GM19025 (cell line): ENCODE measurements around the gene EMILIN3.
A peak's percentile ranks its signal among the peaks of the same experiment; 100 is the strongest.

ENCODE experiments used
- ATAC-seq: cut with Tn5 transposase; IDR thresholded peaks from one replicate; pipeline ENCODE4 v1.9.1; 2021; ENCODE audit warnings: mild to moderate bottlenecking, low read depth, moderate library complexity; ENCODE audit not compliant: unreplicated experiment

Gene EMILIN3

DNA sequence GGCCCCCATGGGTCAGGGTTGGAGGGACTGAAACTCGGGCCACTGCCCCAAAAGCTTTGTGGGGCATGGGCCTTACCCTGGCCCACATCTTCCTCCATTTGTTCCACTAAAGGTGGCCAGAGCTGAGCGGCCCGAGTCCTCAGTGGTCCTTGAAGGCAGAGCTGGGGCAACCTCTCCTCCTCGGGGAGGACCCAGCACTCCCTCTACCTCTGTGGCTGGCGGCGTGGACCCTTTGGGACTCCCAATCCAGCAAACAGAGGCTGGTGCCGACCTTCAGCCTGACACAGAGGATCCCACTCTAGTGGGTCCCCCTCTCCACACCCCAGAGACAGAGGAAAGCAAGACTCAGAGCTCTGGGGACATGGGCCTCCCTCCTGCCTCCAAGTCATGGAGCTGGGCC is 16.7 kb downstream of the EMILIN3 start:
- ATAC-seq = no peak

DNA sequence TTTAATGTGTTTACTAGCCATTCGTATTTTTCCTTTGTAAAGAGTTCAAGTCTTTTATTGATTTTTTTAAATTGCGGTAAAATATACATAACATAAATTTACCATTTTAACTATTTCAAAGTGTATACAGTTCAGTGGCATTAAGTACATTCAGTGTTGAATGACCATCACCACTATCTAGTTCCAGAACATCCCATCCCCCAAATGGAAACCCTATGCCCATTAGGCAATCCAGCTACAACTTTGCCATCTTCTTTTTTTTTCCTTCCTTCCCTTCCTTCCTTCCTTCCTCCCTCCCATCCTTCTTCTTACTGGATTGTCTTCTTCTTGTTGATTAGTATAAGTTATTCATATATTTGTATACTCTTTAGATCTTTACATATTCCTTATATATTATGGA is 17.4 kb downstream of the EMILIN3 start:
- ATAC-seq = no peak

DNA sequence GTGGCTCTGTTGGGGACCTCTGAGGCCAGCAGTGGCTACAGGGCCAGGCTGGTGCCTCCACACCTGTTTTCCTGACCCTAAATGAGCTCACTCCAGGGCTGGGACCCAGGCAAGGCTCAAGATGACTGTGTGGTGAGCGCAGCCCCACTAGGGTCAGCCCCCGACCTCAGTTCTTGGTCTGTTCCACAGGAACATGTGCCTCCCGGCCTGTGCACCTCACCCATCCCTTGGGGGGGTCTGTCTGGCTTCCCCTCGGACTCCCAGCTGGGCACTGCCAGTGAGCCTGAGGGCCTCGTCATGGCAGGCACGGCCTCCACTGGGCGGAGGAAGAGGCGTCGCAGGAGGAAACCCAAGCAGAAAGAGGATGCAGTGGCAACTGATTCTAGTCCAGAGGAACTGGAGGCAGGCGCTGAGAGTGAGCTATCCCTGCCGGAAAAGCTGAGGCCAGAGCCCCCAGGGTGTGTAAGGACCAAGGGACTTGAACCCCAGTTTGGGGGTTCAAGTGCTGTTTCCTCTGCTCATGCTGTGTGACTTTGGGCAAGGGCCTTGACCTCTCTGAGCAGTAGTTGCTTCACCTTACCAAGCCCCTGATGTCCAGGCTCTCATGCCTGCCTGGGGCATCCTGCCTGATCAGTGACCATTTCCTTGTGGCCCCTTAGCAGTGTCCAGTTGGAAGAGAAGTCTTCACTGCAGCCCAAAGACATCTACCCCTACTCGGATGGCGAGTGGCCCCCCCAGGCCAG is 18.0 kb downstream of the EMILIN3 start:
- no peak for ATAC-seq

DNA sequence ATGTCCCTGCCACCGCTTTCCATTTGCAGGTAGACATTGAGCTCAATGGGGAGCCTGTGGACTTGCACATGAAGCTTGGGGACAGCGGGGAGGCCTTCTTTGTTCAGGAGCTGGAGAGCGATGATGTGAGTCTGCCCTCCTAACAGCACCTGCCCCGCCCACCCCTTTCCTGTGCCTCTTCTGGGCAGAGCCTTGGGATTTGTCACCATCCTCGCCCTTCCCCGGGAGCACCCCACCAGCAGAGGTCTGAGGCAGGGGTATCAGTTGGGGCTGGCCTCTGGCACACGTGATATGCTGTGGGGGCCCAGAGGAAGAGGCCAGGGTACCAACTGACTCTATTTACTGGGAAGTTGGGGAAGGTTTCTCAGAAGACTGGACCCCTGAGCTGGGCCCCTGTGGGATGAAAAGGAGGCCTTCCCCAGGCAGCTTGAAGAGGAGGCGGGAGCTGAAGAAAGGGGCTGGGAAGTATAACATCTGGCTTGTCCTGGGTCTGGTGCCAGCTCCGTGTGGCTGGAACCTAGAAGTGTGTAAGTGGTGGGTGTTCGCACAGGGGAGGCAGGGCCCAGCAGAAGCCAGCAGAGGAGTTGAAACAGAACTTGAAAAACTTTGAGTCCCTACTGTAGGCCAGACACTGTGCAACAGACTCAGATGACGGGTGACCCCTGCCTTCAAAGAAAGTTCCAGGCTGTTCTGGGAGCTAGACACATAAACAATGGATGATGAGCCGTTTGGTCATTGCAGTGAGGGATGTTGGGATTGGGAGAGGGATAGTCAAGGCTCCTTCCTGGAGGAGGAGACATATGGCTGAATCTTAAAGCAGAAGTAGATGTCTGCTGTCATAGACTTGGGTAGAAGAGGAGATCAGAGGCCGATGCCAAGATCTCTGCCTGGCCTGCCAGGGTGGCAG is 18.8 kb downstream of the EMILIN3 start:
- no peak for ATAC-seq

DNA sequence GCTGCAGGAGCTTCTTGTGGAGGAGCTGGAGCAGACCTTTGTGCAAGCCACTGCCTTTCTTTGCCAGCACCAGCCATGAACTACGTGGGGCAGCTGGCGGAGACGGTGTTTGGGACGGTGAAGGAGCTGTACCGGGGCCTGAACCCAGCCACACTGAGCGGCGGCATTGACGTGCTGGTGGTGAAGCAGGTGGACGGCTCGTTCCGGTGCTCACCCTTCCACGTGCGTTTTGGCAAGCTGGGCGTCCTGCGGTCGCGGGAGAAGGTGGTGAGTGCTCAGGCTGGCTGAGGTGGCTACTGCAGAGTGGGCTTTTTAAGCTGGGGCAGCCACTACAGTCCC is 20.9 kb downstream of the EMILIN3 start:
- no peak for ATAC-seq

DNA sequence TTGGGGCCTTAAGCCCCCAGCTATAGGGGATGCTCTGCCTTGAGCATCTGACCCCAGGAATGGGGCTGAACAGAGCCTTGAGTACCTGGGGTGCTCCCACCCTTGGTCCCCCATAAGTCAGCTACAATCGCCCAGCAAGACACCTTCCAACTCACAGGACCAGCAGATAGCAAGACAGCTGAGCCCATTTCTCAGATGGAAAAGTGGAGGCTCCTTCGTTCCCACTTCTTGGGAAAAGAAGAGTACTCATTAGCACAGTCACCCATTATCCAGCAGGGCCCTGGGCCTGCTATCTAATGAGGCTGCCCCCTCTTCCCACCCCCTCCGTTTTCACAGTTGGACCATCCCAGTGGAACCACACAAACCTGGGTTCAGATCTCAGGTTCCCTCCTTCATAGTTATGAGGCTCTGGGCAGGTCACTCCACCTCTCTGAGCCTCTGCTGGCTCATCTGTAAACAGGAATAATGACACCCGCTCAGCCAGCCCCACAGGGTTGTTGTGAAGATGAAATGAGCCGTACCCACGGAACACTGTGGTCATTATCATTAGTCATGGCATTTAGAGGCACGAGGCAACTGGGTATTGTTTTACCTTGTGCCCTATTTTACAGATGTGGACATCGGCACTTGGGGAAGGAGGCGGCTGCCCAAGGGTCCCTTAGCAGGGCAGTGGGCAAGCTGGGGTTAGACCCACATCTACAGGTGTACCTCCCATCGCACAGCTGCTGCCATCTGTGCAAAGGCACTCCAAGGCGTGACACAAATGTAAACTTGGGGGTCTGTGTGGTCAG is 21.5 kb downstream of the EMILIN3 start:
- ATAC-seq = no peak

DNA sequence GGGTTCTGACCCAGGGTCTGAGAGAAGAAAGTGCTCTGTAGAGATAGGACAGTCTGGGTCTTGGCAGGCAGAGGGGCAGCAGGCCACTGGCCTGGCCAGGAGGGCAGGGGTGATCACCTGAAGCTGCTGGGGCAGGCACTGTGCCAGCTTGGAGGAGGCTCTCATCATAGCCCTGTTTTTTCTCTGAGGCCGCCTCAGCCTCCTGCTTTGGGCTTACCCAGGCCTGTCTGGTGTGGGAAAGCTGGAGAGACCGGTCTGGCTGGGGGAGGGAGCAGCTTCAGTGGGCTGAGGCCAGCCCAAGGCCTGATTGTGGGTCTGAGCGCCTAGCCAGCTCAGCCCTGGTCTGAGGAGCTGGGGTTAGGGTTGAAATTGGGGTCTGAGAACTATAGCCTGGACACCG is 22.1 kb downstream of the EMILIN3 start:
- ATAC-seq = no peak

DNA sequence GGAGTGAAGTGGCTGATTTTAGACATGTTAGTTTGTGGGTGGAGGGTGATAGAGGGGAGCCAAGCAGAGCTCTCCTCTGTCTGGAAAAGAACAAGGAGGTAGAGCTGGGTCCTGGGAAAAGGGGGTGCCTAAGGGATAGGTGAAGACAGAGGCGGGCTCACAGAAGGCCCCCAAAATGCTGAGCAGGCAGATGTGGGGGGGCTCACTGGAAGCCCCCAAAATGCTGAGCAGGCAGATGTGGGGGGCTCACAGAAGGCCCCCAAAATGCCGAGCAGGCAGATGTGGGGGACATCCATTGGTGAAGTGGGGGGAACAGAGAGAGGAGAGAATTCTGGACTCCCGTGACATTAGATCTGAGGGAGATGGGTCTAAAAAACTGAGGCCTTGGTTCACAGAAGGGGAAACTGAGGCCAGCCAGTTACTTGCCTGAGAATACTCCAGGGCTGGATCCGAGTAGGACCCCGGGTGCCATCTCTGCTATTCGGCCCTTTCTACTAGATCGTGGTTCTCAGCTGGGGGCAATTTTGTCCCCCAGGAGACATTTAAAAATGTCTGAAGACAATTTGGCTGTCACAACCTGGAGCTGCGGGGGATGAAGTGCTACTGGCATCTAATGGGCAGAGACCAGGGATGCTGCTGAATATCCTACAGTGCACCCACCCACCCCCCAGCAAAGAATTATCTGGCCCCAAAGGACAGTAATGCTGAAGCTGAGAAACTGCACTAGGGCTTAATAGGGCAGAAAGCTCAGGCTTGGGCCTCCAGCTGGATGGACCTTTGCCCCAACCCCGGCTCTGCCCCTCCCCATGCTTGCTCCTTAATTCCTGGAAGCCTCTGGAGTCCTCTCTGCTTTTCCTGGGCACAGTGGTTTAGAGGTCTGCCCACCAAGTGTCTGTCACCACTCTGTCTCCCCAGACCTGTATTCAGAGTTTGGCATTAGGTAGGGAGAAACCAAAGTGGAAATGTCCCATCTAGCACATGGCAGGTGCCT is 23.8 kb downstream of the EMILIN3 start:
- no peak for ATAC-seq

DNA sequence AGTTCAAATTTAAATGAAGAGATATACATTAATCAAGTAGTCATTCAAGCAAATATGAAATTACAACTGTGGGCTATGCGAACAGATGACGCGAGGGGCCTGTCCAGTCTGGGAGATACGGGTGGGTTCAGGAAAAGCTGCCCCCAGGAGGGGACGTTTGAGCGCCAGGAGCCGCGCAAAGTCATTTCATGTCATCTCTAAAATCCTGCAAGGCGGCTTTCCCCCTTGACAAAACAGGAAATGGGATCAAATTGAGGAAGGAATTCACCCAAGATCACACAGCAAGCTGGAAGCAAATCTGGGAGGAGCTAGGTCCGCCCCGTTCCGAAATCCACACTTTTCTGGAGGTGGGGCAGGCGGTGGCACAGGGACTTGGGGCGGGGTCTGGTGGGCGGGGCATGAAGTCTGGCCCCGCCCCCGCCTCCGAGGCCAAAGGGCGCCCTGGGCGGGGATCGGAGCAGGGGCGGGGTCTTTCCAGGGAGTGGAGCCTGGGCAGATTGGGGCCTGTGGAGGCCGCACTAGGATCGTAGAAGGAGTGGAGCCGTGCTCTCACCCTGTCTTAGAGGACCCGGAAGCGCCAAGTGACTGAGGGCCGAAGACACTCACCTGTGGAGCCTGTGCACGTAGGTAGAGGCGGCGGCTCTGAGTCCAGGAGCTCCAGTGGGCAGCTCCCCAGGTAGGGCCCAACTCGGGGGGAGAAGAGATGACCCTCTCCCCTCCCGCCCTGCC is 26.1 kb downstream of the EMILIN3 start, which contains the start of gene LPIN3:
TSS of gene LPIN3 (plus strand) at position 495 of the 729 bp plus-strand sequence. CDS start 4,983 bp downstream, outside the sequence.
- ATAC-seq = no peak

DNA sequence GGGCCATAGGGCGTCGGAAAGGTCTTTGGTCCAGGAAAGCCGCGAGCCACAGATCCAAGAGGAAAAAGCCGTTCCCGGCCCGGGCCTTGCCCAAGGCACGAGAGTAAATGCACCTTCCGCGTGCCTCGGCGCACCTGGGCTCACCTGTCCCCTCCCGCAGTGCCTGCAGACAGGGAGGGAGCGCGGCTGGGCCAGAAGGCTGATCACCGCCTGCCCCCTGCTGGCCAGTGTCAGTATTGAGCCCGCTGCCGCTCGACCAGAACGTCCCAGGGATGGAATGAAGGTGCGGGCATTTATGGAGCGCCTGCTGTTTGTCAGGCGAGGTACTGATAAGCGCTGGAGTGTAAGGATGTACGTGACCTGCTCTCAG is 26.7 kb downstream of the EMILIN3 start:
- ATAC-seq = peak; percentile 70

DNA sequence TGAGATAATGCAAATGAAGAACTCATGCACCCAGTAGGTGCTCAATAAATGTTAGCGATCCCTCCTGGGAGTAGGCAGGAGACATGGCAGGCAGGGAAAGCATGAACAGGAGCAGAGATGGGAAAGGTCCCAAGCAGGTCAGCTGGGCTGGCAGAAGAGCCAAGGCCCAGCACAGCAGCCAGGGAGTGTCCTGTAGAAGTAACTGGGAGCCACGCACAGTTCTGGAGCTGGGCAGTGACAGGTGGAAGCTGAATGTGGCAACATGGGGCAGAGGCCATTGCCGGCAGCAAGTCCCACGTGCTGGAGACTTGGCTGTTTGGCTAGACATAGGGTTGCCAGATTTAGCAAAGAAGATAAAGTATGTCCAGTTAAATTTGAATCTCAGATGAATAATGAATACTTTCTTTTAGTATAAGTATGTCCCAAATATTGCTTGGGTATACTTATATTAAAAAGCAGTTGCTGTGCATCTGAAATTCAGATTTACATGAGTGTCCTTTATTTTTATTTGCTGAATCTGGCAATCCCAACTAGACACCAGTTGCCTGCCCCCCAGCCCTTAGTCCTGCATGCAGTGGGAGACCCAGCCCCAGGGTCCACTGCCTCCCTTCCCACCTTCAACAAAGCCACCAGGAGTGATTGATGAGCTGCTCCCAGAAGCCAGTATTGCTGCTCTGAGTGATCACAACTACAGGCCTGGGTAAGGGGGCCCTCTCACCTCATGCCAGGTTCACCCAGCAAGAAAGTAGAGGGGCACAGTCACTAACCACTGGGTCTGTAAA is 29.7 kb downstream of the EMILIN3 start:
- no peak for ATAC-seq

DNA sequence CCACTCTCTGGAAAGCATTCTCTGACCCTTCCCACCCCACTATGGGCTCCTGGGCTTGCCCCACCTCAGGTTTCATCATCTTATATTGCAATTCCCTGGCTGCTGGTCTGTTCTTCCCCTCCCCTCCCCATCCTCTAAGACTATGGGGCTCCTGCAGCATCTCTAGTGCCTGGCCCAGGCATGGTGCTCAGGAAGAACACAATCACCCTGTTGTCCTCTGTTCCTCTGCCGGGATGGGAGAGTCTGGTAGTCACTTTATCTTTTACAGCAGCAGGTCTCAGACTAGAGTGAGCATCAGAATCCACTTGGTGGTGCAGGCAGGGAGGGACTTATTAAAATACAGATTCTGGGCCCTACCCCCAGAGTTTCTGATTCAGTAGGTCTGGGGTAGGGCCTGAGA is 31.0 kb downstream of the EMILIN3 start:
- ATAC-seq = no peak

DNA sequence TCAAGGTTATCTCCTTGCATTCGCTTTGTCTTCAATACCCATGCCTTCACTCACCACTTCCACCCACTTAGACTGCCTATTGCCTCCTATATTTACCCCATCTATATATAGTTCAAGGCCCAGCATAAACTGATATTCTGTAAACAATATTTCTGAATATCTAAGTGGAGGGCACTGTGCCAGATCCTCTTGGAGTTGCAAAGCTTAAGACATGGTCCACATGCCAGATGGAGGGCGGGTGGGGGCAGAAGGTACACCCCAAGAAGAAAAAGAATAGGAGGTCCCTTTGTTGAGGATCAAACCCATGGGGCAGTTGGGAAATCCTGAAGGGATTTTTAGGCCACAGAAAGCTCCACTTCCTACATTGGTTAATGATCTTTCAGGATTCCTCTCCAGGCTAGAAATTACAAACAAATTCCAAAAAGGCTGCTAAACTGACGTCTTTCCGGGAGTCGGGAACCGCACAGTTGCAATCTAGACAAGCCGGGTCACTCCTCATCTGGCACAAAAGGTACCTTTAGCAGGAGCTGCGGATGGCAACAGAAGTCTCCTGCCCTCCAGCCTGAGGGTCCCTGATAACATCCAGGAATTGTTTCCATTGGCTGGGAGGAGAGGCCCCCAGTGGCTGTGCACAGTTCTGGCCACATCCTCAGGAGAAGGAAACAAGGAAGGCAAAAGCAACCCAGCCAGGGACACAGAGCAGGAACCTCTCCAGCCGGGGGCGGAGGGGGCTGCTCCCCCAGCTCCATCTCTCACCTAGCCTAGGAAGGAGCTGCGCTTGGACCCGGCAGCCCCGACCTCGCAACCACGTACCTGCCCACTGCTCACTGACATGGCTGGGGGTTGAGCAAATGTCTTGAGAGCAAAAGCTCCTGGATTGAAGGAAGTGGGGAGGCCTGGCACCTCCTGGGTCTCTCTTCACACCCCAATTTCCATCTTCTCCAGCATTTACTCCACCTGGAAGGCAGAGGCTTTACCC is 31.9 kb downstream of the EMILIN3 start:
- no peak for ATAC-seq

DNA sequence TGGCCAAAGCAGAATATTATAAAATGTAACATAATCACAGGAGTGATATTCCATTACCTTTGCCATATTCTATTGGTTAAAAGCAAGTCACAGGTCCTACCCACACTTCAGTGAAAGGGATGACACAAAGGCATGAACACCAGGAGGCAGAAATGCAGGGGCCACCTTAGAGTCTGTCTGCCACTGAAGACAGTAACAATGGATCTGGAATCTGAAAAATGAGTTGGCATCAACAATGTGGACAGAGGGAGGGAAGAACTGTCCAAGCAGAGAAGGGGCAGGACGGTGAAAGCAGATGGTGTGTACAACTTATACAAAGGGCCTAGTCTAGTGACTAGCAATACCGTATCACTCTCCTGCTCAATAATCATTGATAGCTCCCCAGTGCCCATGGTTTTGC is 32.6 kb downstream of the EMILIN3 start:
- no peak for ATAC-seq

DNA sequence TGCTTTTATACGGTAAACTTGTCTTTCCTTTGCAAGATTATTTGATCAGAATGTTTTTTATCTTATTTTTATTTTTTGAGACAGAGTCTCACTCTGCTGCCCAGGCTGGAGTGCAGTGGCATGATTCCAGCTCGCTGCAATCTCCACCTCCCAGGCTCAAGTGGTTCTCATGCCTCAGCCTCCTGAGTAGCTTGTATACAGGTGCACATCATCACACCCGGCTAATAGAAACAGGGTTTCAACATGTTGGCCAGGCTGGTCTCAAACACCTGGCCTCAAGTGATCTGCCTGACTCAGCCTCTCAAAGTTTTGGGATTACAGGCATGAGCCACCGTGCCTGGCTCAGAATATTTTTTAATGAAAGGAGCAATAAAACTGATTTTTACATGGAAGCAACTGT is 34.9 kb downstream of the EMILIN3 start:
- ATAC-seq = no peak

DNA sequence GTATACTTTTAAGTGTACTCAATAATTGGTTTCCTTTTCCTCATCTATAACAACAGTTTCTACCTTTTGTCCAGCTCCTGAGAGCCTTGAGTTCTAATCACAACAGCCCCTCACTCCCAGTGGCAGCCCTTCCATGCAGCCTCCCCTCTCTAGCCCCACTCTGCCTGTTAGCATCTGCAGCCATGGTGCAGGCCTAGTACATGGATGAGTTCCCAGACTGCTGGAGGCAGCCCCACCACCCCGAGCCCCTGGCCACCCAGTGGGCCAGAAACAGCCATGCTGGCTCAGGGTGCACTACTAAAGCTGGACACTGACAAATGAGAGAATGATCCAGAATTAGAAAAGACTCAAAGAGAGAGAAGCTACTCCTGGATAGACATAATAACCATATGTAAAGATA is 35.7 kb downstream of the EMILIN3 start:
- ATAC-seq = no peak

DNA sequence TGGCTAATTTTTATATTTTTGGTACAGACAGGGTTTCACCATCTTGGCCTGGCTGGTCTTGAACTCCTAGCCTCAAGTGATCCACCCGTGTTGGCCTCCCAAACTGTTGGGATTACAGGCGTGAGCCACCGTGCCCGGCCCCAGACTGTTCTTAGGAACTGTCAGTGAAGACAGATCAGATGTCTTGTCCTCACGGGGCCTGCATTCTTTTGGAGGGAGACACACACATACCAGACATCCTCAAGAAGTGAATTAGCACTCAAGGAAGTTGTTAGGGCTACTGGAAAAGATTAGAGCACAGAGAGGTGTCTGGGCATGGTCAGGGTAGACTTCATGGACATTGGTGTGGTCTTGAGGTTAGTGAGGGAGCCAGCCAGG is 36.3 kb downstream of the EMILIN3 start:
- ATAC-seq = no peak
